ENCODE measurements around the gene SUSD3. TPM values are rescaled to one million over a fixed set of nuclear protein-coding genes. Genes with fewer than 3 reads are reported as not detected.

SUSD3 gene
- total RNA-seq, 1 donor from 2014 or later = not detected

GRCh38 chr9:93076101-93076791 lies 17.7 kb downstream of the SUSD3 start:
- DNase-seq (ENCODE audit: low spot score) = no peak

DNA sequence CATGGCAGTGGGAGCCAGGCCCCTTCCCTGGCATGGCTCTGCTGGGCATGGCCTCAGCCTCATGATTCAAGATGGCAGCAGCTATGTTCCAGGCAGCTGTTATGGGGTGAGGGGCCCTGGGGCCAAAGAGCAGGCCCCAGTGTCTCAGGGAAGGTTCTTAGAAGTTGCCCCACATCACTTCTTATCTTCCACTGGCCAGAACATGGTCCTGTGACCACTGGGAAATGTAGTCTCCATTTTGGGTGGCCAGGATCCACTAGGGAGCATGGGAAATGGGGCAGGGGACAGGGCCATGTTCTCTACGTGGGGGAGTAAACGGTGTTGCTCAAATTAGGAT lies 18.3 kb downstream of the SUSD3 start:
- DNase-seq (ENCODE audit: low spot score) = no peak

DNA sequence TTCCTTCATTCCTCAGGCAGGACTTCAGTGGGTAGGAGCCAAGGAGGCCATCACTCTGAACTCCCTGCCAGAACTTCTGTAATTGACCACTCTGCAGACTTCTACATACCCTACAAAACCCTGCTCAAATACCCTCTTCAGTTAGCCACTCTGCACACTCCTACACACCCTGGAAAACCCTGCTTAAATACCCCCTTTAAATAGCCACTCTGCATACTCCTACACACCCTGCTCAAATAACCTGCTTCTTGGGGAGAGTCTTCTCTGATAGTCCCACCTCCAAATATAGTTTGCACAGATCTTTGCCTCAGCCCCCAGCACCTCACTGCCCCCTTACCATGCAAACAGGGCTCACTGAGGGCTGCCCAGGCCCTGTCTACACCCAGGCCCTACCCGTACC lies 18.9 kb downstream of the SUSD3 start:
- DNase-seq (ENCODE audit: low spot score) = no peak

GRCh38 chr9:93077811-93078210 lies 19.3 kb downstream of the SUSD3 start:
- DNase-seq (ENCODE audit: low spot score) = no peak

GRCh38 chr9:93079371-93079770 lies 20.9 kb downstream of the SUSD3 start:
- DNase-seq (ENCODE audit: low spot score) = no peak

DNA sequence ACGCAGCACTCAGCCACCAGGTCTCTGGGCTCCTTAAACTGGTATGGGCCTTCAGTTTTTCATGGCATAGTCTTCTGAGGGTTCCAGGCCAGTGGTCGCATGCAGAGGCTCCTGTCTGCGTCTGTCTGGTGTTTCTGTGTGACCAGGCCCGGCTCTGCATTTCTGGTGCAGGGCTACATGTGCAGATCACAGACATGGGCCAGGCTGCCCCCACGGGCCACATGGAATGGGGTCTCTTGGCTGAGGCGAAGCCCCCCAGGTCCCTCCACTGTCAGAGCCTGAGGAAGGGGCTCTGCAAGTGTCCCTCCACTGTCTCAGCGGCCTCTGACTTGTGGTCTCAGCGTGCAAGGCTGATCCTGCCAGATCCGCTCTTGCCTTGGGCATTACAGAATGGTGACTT lies 21.9 kb downstream of the SUSD3 start:
- no peak for DNase-seq (ENCODE audit: low spot score)

- no peak for DNase-seq (ENCODE audit: low spot score)
Measured at GRCh38 chr9:93081081-93081529, 22.6 kb downstream of the SUSD3 start.

DNA sequence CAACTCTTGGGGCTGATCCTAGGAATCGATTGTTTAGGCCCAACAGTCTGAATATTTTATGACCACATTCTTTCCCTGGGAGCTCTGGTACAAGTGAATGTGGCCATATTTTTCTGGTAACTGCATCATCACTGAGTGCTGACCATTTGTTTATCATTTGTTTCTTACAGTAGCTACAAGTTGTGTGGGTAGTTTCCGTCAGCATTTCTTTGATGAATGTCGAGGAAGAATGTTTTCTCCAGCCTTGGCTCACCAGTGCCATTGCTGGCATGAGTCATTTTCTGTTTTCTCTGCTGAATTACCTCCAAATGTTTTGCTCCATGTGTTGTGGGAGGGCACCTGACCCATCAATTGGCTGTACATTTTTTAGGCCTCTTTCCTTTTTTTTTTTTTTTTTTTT lies 23.4 kb downstream of the SUSD3 start:
- DNase-seq (ENCODE audit: low spot score) = no peak

DNA sequence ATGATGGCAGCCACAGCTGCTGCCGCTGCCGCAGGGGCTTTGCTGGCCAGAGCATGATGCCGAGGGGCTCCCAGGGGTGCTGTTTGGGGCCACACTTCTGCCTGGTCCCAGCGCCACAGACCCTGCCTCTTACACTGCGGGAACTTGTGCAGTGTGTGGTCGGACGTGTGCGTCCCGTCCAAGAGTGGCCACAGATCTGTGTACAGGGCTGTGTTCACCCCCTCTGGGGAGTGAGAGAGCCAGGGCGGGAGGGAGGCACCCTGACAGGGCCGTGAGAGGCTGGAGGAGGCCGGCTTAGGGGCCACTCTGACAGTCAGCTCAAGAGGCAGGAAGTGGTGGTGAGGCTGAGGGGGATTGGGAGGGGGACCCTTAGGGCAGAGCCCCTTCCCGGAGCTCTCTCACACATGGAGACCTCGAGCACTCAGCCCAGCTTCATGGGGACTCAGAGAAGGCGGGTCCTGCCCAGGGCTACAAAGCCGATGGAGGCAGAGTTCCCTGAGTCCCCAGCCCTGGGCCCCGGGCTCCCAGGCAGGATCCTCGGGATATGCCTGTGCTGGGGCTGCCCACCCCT lies 24.4 kb downstream of the SUSD3 start:
- no peak for DNase-seq (ENCODE audit: low spot score)

DNA sequence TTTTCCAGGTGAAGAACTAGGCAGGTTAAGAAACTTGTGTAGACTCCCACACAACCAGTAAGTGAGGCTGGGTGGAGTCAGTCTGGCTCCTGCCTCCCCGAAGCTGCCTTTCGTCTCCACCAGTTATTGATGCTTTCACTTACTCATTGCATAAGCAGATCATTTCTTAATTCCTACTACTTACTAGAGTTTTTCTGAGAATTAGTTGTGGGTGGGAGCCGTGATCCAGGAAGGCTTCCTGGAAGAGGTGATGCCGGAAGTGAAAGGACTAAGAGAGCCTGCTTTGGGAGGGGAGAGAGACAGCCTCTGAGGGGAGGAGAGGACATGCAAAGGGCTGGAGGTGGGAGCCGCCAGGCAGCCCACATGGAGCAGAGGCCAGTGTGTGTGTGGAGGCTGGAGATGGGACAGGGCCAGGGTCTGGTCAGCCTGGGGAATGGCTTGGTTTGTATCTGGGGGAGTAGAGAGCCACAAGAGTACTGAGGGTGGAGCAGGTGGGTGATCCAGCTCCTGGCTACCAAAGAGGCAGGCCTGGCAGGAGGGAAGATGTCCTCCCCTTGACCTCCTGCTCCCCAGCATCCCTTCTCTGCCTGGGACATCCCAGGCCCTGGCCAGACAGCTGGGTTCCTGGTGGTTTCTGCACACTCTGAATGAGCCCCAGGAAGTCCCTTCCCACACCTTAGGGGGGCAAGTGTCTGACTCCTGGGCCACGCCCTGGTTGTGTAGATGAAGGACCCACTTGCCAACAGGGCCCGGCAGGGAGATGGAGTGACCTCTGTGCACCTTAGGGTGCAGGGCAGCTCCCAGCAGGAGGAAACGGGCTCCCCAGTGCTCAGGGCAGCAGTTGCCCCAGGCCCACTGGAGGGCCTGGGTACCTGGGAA lies 25.3 kb downstream of the SUSD3 start:
- no peak for DNase-seq (ENCODE audit: low spot score)

- DNase-seq (ENCODE audit: low spot score) = no peak
Measured at GRCh38 chr9:93084471-93084881, 26.0 kb downstream of the SUSD3 start.

- no peak for DNase-seq (ENCODE audit: low spot score)
Measured at GRCh38 chr9:93085676-93086075, 27.2 kb downstream of the SUSD3 start.

DNA sequence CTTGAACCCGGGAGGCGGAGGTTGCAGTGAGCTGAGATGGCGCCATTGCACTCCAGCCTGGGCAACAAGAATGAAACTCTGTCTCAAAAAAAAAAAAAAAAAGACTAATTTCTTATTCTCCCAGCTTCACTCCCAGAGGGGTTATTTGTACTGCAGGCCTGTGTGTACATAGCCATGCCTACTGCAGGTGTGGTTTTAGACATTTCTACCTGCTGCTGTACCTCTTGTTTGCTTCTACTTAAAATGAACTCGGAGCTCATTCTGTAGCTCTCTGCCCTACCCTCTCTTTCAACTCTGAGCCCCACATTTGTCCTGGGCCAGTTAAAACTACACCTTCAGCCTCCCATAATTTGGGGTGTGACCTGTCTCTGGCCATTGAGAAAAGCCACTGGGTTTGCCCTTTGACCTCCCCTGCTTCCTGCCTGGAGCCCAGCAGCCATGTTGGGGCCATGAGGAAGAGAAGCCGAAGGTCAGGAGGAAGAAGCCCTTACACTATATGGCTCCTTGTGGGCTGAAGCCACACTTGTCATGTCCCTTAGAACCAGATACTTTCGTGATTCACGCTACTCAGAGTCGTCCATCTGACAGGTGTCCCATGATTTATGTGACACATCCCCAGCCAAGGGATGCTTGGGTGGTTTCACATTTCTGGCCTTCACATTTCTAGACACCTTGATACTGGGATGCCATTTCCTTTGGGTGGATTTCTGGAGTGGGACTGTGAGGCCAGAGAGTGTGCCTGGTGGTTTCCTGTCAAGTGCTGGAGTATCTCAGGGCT lies 28.1 kb downstream of the SUSD3 start:
- no peak for DNase-seq (ENCODE audit: low spot score)

DNA sequence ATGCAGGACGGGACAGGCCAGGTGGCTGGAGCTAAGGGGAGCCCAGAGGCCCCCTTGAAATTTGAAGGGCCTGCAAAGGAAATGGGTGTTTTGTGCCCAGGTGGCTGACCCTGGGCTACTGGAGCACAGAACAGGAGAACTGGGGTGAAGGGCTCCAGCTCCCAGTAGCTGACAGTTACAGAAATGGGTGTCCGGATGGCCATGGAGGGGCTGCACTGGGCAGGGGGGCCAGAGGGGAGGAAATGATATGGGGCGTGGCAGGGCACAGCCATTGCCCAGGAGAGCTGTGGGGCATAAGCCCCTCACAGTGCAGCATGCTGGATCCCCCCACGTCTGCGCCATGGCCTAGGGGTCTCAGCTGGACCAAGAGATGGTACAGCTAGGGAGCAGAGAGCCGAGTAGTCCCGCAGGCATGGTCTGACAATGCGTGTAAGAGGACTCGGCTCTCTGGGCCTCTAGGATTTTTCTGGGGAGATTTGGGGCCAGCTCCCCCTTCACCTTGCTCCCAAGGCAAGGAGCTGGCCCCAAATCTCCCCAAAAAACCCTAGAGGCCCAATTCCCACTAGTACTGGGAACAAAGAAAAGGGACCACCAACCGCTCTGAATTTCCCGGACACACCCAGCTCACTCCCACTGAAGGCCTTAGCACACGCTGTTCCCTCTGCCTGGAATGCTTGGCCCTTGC lies 29.6 kb downstream of the SUSD3 start:
- DNase-seq (ENCODE audit: low spot score) = no peak

- DNase-seq (ENCODE audit: low spot score) = no peak
Measured at GRCh38 chr9:93088656-93089015, 30.1 kb downstream of the SUSD3 start.

DNA sequence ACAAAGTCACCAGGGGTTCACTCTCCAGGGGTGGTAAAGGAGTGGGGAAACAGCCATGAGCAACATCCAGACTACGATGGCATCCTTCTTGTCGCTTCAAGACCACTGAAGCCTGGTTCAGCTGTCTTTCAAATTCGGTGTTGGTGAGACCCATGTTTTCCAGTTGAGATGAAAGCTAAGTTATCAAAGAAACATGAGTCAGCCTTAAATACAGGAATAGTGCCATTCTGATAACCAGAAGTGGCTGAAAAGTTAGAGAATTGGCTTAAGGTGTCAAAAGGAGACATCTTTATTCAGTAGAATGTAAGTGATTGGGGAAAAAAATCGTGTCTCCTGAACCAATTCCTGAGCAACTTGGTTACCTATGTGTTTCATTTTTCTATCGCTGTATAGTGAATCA lies 30.5 kb downstream of the SUSD3 start:
- no peak for DNase-seq (ENCODE audit: low spot score)

GRCh38 chr9:93089481-93089991 lies 31.0 kb downstream of the SUSD3 start:
- no peak for DNase-seq (ENCODE audit: low spot score)

- DNase-seq (ENCODE audit: low spot score) = no peak
Measured at GRCh38 chr9:93090091-93090655, 31.7 kb downstream of the SUSD3 start.

GRCh38 chr9:93091056-93091452 lies 32.6 kb downstream of the SUSD3 start:
- peak; percentile 15 for DNase-seq (ENCODE audit: low spot score)

DNA sequence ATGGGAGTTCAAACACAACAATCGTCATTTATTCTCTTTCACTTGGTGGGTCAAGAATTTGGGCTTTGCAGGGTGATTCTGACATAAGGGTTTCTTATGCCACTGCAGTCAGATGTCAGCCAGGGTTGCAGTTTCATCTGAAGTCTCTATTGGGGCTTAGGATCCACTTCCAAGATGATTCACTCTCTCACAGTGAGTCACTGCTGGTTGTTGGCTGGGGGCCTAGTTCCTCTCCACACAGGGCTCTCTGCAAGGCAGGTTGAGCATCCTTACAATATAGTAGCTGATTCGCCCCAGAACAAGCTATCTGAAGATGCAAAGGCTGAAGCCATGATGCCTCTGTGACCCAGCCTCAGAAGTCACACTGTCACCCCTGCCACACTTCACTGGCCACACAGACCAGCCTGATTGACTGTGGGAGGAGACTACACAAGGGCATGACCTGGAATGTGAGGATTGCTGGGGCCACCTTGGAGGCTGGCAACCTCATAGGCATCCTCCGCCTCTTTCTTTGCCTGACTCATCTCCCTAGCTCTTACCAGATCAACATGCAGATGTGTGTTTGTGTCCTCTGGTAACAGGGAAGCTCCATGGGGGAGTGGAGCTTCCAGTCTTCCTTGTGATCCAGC lies 33.1 kb downstream of the SUSD3 start:
- peak; percentile 45 for DNase-seq (ENCODE audit: low spot score)
